Vagina (tissue), 2 donors: Measurements from ENCODE around the gene PARK7. TPM values are rescaled to one million over a fixed set of nuclear protein-coding genes. Genes with fewer than 3 reads are reported as not detected.

ENCODE experiments used
- DNase-seq, 2 donors: peaks; one replicate each; pipeline ENCODE4 v3.0.0-alpha.2; 2017; ENCODE audit errors: extremely low spot score in 2 of 2
- H3K27ac ChIP-seq: fragments of 200-600 bp; sonication (generic); one replicate; pipeline ENCODE4 v1.5.1; 2019
- H3K27me3 ChIP-seq: fragments of 200-600 bp; sonication (generic); one replicate; pipeline ENCODE4 v1.5.1; 2019
- H3K36me3 ChIP-seq, 2 donors: fragments of 200-600 bp; sonication (generic); one replicate each; pipeline ENCODE4 v1.5.1; 2017 to 2019
- H3K4me1 ChIP-seq: fragments of 200-600 bp; sonication (generic); one replicate; pipeline ENCODE4 v1.5.1; 2019
- H3K4me3 ChIP-seq, 2 donors: fragments of 200-600 bp; sonication (generic); 1 replicate in 1 of 2; 2 replicates in 1 of 2; pipeline ENCODE4 v1.5.1; 2016 to 2019
- H3K9me3 ChIP-seq: fragments of 200-600 bp; sonication (generic); one replicate; pipeline ENCODE4 v1.5.1; 2019
- POLR2A ChIP-seq, 2 donors: fragments of 450-650 bp; IDR thresholded peaks; one replicate each; pipeline ENCODE4 v1.6.1; 2017; ENCODE audit warnings: antibody characterized with exemption in 2 of 2, mild to moderate bottlenecking in 2 of 2, moderate library complexity in 2 of 2
- POLR2AphosphoS5 ChIP-seq, 2 donors: sonication (generic); formaldehyde crosslinking; IDR thresholded peaks; one replicate each; pipeline ENCODE4 v1.9.0; 2017; ENCODE audit warnings: antibody characterized with exemption in 2 of 2, mild to moderate bottlenecking in 2 of 2, low read depth in 1 of 2; ENCODE audit not compliant: insufficient read depth in 1 of 2
- intact Hi-C: fragments of 100-400 bp; cut with DNase I; formaldehyde crosslinking; loops from one replicate; pipeline ENCODE4 v1.15.1; 2023
- total RNA-seq: library from RNA; depleted of rRNA; stranded (reverse); fragments of >200 nt; gene quantifications from one replicate; pipeline ENCODE4 v1.2.3, GENCODE V29; 2016
- TF ChIP-seq, protein P1 (sequence below), 3 experiments: fragments of 450-650 bp in 2 of 3; fragments of 200-600 bp in 1 of 3; sonication (generic) in 1 of 3; IDR thresholded peaks; one replicate each; pipeline ENCODE4 v1.5.1; 2017 to 2019; ENCODE audit warnings: antibody characterized with exemption in 3 of 3, mild to moderate bottlenecking in 2 of 3, moderate library complexity in 2 of 3

Gene PARK7
- total RNA-seq, 1 donor from 2014 or later: 119 TPM

DNA sequence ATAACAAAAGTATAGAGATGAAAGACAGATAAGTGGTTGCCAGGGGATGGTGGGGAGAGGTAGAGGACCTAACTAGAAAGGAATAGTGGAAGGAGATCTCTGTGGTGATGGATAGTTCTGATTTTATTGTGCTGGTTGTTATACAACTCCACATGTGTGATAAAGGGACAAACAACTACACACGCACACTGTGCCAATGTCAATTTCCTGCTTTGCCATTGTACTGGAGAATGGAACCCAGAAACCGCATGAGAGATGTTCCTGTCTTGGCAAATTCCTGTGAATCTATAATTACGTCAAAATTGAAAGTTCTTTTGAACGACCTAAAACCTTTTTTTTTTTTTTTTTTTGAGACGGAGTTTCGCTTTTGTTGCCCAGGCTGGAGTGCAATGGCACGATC, 31.9 kb upstream of the PARK7 start:
- Histone ChIP-seq H3K27me3 (no peaks in the 10 kb centered on the region), H3K4me3 (no peak overlapping the region), H3K27ac (no peak overlapping the region), H3K4me1 (no peaks in the 10 kb centered on the region), H3K9me3 (no peaks in the 10 kb centered on the region), H3K36me3 (no peaks in the 10 kb centered on the region)
- intact Hi-C loops: no loop called here
- no peak for DNase-seq
- TF ChIP-seq, protein P1, sequence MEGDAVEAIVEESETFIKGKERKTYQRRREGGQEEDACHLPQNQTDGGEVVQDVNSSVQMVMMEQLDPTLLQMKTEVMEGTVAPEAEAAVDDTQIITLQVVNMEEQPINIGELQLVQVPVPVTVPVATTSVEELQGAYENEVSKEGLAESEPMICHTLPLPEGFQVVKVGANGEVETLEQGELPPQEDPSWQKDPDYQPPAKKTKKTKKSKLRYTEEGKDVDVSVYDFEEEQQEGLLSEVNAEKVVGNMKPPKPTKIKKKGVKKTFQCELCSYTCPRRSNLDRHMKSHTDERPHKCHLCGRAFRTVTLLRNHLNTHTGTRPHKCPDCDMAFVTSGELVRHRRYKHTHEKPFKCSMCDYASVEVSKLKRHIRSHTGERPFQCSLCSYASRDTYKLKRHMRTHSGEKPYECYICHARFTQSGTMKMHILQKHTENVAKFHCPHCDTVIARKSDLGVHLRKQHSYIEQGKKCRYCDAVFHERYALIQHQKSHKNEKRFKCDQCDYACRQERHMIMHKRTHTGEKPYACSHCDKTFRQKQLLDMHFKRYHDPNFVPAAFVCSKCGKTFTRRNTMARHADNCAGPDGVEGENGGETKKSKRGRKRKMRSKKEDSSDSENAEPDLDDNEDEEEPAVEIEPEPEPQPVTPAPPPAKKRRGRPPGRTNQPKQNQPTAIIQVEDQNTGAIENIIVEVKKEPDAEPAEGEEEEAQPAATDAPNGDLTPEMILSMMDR (IDR thresholded peaks at IDR 0.05): no peak

DNA sequence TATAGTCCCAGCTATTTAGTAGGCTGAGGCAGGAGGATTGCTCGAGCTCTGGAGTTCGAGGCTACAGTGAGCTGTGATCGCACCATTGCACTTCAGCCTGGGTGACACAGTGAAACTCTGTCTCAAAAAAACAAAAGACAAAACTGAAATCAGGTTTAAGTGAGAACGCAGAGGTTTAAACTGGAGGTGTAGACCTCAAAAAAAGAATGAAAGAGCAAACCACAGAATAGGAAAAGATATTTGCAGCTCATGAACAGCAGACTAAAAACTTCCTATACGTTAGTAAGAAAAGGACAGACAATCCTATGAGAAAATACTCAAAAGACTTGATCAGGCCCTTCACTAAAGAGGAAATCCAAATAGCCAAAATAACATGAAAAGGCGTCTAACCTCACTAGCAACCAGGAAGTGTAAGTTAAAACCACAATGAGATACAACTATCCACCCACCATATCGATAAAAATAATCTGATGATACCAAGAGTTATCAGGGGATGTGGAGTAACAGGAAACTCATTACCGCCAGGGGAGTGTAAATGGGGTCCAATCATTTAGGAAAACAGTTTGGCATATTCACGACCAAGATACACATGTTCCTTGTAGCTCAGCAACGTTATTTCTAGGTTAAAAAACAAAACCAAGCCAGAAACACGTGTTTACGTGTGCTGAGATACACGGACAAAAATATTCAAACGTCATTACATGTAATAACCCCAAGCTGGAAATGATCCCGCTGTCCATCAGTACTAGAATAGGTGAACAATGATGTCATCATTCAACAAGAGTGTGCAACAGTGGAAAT, 30.7 kb upstream of the PARK7 start:
- H3K9me3 ChIP-seq: no peaks in the 10 kb centered on the region
- no peaks in the 10 kb centered on the region for H3K27me3 ChIP-seq
- DNase-seq: no peak
- H3K4me3 ChIP-seq: no peak overlapping the region
- TF ChIP-seq POLR2AphosphoS5 (IDR thresholded peaks at IDR 0.05; ENCODE audit: insufficient read depth in 1 of 2, low read depth in 1 of 2) (no peak), POLR2A (IDR thresholded peaks at IDR 0.05) (no peak)
- H3K36me3 ChIP-seq: no peaks in the 10 kb centered on the region
- intact Hi-C loops: no loop called here
- no peak overlapping the region for H3K27ac ChIP-seq
- no peaks in the 10 kb centered on the region for H3K4me1 ChIP-seq

DNA sequence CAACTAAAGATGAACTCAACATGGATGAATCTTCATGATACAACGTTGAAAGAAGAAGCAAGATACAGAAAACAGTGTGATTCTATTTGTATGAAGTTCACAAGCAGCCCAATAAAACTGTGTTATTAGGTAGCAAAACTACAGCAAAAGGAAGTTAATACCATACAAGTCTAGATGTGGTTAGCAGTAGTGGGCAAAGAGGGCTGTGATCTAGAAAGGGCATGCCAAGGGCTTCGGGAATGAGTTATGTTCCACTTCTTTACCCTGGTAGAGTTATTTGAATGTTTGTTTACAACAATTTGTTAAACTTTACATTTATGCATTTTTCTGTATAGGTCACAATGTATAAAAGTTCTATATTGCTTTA, 30.1 kb upstream of the PARK7 start:
- H3K27me3 ChIP-seq: no peaks in the 10 kb centered on the region
- intact Hi-C loops: no loop called here

DNA sequence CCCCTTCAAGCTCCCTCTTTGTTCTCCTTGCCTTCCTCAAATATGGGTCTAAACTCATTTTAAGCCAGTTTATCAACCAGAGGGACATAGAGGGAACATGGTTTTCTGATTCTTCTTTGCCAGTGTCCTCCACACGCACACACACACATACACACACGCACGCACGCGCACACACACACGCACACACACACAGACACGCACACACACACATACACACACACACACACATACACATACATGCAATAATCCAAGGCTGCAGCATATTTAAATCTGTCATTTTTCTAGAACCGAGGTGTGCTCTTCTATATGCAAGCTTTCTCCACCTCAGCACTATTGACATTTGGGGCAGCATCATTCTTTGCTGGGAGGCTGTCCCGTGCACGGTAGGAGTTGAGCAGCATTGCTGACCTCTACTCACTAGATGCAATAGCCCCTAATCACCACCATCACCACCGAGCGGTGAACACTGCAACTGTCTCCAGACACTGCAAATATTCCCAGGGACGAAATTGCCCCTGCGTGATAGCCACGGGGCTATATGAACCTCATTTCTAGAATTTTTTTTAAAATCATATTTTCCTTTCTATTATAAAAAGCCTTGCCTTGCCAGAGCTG, 28.9 kb upstream of the PARK7 start:
- Histone ChIP-seq H3K27me3 (no peaks in the 10 kb centered on the region), H3K27ac (no peak overlapping the region), H3K4me3 (no peak overlapping the region), H3K9me3 (no peaks in the 10 kb centered on the region), H3K36me3 (no peaks in the 10 kb centered on the region), H3K4me1 (no peaks in the 10 kb centered on the region)
- TF ChIP-seq, protein P1 (IDR thresholded peaks at IDR 0.05): no peak
- TF ChIP-seq POLR2A (IDR thresholded peaks at IDR 0.05) (no peak), POLR2AphosphoS5 (IDR thresholded peaks at IDR 0.05; ENCODE audit: insufficient read depth in 1 of 2, low read depth in 1 of 2) (no peak)
- intact Hi-C loops: no loop called here
- no peak for DNase-seq

More for the DNA sequence above, 30.1 kb upstream of the PARK7 start:
- H3K9me3 ChIP-seq: no peaks in the 10 kb centered on the region
- no peak for TF ChIP-seq POLR2A (IDR thresholded peaks at IDR 0.05)
- no peak overlapping the region for H3K4me3 ChIP-seq
- no peak overlapping the region for H3K27ac ChIP-seq
- H3K4me1 ChIP-seq: no peaks in the 10 kb centered on the region
- H3K36me3 ChIP-seq: no peaks in the 10 kb centered on the region
- no peak for DNase-seq

DNA sequence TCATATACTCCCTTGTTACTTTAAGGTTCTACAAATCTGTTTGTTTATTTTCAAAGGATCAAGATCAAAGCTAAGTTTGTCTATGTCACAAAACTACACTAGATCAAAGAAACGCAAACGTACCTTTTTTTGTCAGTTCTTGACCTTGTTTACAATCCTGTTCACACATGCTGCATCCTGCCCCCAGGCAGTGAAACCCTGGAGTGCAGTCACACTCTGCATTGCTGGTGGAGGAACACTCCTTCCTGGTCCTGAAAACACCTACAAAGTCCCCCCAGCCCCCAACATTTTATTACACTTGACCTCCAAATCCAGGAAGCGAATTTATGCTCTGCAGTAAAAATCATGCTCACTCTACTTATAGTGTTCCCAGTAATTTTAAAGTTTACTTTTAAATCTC, 23.4 kb upstream of the PARK7 start:
- H3K4me1 ChIP-seq: no peaks in the 10 kb centered on the region
- TF ChIP-seq, protein P1 (IDR thresholded peaks at IDR 0.05): no peak
- TF ChIP-seq POLR2A (IDR thresholded peaks at IDR 0.05): no peak
- TF ChIP-seq POLR2AphosphoS5 (IDR thresholded peaks at IDR 0.05; ENCODE audit: insufficient read depth in 1 of 2, low read depth in 1 of 2): no peak
- H3K27ac ChIP-seq: no peak overlapping the region
- intact Hi-C loops: no loop called here
- H3K36me3 ChIP-seq: no peaks in the 10 kb centered on the region
- H3K27me3 ChIP-seq: no peaks in the 10 kb centered on the region
- H3K4me3 ChIP-seq: no peak overlapping the region
- DNase-seq: no peak
- no peaks in the 10 kb centered on the region for H3K9me3 ChIP-seq

DNA sequence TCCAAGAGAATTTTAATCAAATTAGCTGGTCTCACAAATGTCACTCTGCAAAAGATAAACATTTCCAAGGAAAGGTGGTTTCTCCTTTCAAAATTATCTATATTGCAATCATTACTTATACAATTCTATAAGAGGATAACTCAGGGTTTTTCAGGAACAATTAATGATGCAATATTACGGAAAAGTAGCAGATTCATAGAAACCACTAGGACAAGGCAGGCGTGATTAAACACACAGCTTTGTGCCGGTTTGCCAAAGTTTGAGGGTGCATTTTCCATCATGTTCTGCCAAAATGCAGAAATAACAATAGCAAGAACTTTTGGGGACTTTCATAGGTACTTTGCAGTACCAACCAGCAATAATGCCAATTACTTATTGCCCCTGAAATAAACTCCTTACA, 21.5 kb upstream of the PARK7 start:
- intact Hi-C loops: no loop called here
- Histone ChIP-seq H3K4me3 (no peak overlapping the region), H3K4me1 (no peaks in the 10 kb centered on the region), H3K9me3 (no peaks in the 10 kb centered on the region), H3K36me3 (no peaks in the 10 kb centered on the region), H3K27ac (no peak overlapping the region), H3K27me3 (no peaks in the 10 kb centered on the region)
- TF ChIP-seq, protein P1 (IDR thresholded peaks at IDR 0.05): no peak
- TF ChIP-seq POLR2AphosphoS5 (IDR thresholded peaks at IDR 0.05; ENCODE audit: insufficient read depth in 1 of 2, low read depth in 1 of 2): no peak
- TF ChIP-seq POLR2A (IDR thresholded peaks at IDR 0.05): no peak
- DNase-seq: no peak
